GM21529 (cell line): Measurements from ENCODE around the gene C4B.
"Not testable (repeated sequence)": the region's sequence is repeated elsewhere in the genome, so short reads cannot be mapped to it uniquely, and the experiment has no call there.

Experiments used
- ATAC-seq: cut with Tn5 transposase; IDR thresholded peaks from one replicate; pipeline ENCODE4 v1.9.1; 2021; ENCODE audit not compliant: unreplicated experiment

C4B gene

DNA sequence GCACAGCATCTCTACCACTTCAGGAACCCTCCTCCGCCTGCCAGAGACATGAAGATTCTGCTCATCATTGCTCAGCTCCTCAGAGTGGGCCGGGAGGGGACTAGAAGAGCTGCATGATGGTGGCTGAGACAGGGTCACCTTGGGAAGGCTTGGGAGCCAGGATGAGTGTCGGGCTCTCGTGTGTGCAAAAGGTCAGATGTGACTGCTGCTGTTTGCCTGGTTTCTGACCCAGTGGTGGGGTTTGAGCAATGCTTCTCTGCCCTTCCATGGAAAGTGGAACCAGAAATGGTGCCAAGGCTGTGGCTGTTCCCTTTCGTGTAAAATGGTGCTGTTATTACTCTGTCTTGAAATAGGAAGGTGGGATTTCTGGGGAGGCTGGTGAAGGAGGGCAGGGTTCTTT lies 33.6 kb upstream of the C4B start:
- ATAC-seq, result not testable (repeated sequence)

DNA sequence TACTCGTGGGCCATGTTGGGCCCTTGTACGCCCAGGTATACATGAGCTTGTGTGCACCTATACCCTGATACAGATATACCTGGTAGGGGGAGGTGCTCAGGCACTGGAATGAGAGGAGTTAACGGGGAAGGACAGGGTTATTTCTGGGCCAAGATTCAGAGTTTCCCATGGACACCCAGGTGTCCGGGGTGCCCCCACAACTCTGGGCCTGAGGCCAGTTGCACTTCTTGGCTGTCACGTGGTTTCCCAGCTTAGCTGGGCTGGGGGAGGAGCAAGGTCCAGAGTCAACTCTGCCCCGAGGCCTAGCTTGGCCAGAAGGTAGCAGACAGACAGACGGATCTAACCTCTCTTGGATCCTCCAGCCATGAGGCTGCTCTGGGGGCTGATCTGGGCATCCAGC lies 32.9 kb upstream of the C4B start, which contains the start of gene C4A:
TSS of gene C4A (plus strand) at position 314 of the 400 bp plus-strand sequence. CDS start at position 365, 51 bp downstream.
- not testable (repeated sequence) for ATAC-seq

DNA sequence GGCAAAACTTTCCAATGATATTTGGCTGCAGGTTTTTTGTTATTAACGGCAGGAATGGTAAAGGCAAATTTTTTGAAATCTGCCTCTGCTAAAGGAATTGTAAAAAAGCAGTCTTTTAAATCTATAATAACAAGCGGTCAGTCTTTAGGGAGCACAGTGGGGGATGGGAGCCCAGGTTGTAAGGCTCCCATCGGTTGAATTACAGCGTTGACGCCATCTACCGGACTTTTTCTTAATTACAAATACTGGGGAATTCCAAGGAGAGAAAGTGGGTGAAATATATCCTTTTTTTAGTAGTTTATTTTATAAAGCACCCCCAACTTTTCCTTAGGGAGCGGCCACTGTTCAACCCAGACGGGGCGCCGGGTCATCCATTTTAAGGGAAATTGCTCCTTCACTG lies 25.2 kb upstream of the C4B start:
- not testable (repeated sequence) for ATAC-seq

DNA sequence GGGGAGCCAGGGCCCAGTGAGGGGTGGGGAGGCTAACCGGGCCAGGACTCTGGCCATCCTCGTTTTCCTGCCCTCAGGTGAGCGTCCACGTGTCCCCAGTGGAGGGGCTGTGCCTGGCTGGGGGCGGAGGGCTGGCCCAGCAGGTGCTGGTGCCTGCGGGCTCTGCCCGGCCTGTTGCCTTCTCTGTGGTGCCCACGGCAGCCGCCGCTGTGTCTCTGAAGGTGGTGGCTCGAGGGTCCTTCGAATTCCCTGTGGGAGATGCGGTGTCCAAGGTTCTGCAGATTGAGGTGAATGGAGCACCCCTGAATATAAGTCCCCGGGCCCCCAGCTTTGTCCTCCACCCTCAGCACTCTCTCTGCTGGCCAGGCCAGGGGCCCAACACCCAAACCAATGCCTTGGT lies 20.2 kb upstream of the C4B start:
- ATAC-seq, result not testable (repeated sequence)

DNA sequence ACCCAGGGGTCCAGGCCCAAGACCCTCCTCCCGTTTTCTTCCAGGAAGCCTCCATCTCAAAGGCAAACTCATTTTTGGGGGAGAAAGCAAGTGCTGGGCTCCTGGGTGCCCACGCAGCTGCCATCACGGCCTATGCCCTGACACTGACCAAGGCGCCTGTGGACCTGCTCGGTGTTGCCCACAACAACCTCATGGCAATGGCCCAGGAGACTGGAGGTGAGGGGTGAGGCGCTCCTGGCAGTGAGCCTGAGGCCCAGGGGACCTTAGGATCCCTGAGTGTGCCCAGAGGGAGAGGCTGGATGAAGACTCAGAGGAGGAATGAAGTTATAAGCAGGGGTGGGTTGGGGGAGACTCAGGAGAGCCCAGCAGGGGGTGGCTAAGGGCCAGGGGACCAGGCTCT lies 18.2 kb upstream of the C4B start:
- not testable (repeated sequence) for ATAC-seq

DNA sequence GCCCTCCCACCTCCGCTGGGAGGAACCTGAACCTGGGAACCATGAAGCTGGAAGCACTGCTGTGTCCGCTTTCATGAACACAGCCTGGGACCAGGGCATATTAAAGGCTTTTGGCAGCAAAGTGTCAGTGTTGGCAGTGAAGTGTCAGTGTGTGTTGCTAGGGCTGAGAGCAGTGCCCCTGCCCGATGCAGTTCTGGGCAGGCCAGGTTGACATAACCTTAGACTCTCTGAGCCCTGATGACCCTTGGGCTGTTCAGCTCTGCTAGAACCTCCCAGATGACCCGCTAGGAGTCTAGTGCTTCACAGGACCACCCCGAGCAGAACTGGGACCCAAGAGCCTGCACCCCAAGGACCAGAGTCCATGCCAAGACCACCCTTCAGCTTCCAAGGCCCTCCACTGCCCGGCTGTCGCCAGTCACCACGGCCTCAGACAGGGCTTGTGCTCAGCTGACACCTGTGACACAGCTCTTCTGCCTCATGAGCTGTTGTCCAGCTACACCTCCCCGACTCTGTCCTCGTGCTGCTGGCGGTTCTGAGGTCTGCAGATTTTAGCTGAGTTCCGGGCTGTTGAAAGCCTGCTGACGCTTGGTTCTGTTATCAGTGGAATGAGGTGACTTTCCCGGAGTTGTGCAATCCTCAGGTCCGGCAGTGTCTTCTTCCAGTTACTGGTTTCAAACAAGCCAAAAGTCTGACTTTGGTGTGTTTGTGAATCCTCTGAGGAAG lies 11.9 kb upstream of the C4B start:
- ATAC-seq, result not testable (repeated sequence)

DNA sequence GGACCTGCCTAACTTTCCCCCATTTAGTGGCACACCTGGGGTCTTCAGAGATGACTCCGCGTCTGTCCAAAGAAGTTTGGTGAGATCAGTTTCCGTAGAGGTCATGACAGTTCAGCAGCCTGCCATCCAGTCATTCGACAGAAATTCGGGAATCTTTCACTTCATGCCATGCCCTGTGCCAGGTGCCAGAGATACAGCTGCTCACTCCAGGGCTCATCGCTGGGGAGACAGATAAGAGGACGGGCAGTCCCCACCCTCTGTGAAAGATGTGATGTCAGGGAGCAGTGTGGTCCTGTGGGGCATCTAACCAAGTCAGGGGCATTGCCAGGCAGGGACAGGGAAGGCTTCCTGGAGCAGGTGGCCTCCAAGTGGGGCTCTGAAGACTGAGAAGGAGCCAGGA lies 11.3 kb upstream of the C4B start:
- ATAC-seq, result not testable (repeated sequence)

DNA sequence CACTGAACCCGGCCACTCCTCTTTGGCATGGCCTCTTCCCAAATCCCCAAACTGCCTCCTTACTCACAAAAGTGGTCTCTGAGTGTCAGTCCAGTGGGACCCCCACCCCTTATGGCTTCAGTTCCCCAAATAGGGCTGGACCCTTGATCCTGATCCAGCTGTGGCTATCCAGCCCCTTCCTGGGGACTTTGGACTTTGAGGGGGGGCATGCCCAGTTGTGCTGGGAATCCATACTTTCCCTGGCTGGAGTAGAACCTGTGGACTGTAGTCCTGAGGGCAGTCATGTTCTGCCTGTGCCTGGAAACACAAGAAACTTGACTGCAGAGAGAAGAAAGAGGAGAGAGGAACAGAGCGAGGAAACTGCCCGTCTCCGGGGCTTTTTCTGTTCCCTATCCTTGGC lies 10.2 kb upstream of the C4B start:
- not testable (repeated sequence) for ATAC-seq

DNA sequence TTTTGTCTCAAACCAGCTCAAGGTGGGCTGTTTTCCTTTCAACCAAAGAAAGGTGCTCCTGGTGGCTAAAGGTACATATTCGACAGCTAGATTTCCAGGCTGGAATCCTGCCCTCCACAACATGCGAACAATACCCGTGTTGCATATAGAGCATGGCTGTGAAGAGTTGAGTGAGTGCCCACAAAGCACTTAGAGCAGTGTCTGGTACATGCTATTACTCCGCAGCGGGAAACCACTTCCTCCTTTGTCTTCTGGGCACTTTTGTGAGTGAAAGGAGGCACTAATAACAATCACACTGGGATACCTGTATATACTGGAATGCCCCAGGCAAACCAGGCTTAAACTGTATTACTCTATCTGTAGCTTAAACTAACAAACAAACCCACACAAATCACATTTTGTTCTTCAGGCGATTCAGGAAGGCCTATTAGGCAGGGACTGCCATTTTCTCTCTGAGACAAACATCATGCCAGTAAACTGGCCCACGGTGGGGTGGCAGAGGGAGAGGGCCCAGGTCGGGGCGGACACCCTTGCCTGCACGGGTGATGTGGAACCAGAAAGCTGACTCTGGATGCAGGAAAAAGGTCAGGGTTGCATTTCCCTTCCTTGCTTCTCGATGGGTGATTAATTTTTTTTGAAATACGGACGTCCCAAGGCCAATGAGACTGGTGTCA lies 9.6 kb upstream of the C4B start:
- not testable (repeated sequence) for ATAC-seq

DNA sequence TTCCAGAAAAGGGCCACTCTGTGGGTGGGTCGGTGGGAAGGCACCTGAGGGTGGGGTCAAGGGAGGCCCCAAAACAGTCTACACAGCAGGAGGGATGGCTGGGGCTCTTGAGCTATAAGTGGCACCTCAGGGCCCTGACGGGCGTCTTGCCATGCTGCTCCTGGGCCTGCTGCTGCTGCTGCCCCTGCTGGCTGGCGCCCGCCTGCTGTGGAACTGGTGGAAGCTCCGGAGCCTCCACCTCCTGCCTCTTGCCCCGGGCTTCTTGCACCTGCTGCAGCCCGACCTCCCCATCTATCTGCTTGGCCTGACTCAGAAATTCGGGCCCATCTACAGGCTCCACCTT lies 9.1 kb upstream of the C4B start:
- not testable (repeated sequence) for ATAC-seq

DNA sequence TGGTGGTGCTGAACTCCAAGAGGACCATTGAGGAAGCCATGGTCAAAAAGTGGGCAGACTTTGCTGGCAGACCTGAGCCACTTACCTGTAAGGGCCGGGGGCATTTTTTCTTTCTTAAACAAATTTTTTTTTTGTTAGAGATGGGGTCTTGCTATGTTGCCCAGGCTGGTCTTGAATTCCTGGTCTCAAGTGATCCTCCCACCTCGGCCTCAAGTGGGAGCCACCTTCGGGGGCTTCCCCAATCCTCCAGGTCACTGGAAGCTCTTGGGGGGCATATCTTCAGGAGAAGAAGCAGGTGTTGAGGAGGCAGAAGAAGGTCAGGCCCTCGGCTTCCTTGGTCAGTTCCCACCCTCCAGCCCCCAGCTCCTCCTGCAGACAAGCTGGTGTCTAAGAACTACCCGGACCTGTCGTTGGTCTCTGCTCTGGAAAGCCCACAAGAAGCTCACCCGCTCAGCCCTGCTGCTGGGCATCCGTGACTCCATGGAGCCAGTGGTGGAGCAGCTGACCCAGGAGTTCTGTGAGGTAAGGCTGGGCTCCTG lies 8.5 kb upstream of the C4B start:
- not testable (repeated sequence) for ATAC-seq

DNA sequence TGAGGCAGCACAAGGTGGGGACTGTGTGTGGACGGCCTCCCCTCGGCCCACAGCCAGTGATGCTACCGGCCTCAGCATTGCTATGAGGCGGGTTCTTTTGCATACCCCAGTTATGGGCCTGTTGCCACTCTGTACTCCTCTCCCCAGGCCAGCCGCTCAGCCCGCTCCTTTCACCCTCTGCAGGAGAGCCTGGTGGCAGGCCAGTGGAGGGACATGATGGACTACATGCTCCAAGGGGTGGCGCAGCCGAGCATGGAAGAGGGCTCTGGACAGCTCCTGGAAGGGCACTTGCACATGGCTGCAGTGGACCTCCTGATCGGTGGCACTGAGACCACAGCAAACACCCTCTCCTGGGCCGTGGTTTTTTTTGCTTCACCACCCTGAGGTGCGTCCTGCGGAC lies 7.5 kb upstream of the C4B start:
- not testable (repeated sequence) for ATAC-seq

DNA sequence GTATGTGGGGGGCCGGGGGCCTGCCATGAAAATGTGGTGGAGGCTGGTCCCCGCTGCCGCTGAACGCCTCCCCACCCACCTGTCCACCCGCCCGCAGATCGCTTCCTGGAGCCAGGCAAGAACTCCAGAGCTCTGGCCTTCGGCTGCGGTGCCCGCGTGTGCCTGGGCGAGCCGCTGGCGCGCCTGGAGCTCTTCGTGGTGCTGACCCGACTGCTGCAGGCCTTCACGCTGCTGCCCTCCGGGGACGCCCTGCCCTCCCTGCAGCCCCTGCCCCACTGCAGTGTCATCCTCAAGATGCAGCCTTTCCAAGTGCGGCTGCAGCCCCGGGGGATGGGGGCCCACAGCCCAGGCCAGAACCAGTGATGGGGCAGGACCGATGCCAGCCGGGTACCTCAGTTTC lies 6.6 kb upstream of the C4B start:
- ATAC-seq, result not testable (repeated sequence)

DNA sequence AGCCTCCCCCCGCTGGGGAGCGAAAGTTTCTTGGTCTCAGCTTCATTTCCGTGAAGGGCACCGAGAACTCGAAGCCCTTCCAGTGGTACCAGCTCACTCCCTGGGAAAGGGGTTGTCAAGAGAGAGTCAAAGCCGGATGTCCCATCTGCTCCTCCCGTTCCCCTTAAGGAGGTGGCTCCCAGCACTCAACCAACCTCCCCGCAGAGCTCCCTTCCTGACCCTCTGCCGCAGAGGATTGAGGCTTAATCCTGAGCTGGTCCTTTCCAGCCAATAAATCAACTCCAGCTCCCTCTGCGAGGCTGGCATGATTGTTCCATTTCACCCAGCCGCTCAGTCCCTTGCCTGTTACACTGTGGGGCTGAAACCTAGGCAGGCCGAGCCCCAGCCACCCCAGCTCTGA lies 6.0 kb upstream of the C4B start:
- not testable (repeated sequence) for ATAC-seq

DNA sequence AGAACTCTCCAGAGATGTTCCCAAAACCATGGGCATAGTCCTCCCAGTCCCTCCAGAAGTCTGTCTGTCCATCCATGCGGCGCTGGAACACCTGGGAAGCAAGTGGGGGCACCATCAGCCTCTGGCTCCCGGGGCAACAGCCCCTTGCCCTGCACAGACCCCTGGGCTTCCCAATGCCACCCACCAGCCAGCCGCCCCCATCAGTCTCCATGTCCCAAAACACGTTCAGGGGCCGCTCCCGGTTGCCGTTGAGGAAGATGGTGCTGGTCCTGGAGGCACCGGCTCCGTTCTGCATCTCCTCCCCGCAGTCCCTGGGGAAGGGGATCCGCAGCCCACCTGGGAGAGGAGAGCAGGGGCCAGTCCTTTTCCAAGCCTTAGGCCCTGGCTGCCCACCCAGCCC lies 5.1 kb upstream of the C4B start:
- not testable (repeated sequence) for ATAC-seq

DNA sequence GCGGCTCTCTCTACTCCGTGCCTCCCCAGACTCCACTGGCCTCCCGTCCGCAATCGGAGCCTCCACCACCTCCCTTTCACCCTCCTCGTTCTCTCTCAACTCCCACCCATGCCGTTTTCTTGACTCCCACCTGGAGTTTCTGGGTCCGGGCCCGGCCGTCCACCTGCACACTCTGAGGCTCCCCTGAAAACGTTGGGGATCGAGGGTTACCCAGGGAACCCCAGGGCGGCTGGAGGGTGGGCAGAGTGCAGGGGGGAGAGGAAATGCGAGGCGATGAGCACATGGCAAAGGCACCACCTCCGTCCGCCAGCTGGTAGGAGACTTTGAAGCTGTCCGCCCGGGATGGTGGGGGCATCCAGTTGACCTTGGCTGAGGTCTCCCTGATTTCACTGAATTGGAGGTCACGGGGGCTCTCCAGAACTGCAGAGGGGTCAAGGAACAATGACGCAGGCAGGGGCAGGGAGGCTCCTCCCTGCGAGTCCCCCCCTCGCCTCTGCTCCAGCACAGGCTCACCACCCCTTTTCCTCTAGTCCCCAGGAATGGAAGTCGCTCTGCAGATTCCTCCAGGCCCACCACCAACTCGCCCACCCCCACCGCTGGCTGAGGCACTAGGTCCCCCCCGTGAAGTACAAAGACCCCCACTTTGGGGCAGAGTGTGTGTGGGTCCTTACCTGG lies 3.6 kb upstream of the C4B start:
- ATAC-seq, result not testable (repeated sequence)

DNA sequence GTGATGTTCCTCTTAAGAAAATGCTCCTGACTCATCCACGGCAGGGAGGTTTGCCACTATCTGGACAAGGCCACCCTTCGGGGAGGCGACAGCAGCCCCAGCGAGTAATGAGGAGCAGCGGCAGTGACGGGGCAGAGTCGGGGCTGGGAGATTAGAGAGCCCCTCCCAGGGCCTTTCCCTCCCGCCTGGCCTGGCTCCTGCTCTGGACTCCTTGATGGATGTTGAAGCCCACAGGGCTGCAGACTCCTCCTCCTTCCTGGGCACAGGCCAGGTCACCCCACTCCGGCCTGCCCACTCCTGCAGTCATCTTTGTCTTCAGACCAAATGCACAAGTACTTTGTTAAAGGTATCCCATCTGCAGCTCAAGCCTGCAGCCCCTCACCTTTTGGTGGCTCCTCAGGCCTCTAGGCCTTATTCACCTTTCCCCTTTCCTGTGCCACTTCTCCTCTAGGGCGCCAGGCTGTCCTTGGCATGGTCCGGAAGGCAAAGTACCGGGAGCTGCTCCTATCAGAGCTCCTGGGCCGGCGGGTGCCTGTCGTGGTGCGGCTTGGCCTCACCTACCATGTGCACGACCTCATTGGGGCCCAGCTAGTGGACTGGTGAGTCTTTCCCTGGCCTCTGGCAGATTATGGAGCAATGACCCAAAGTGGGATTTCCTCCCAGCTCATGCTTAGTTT lies 1.5 kb upstream of the C4B start:
- not testable (repeated sequence) for ATAC-seq

DNA sequence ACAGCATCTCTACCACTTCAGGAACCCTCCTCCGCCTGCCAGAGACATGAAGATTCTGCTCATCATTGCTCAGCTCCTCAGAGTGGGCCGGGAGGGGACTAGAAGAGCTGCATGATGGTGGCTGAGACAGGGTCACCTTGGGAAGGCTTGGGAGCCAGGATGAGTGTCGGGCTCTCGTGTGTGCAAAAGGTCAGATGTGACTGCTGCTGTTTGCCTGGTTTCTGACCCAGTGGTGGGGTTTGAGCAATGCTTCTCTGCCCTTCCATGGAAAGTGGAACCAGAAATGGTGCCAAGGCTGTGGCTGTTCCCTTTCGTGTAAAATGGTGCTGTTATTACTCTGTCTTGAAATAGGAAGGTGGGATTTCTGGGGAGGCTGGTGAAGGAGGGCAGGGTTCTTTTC lies 857 bp upstream of the C4B start:
- not testable (repeated sequence) for ATAC-seq

DNA sequence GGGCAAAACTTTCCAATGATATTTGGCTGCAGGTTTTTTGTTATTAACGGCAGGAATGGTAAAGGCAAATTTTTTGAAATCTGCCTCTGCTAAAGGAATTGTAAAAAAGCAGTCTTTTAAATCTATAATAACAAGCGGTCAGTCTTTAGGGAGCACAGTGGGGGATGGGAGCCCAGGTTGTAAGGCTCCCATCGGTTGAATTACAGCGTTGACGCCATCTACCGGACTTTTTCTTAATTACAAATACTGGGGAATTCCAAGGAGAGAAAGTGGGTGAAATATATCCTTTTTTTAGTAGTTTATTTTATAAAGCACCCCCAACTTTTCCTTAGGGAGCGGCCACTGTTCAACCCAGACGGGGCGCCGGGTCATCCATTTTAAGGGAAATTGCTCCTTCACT lies 7.5 kb downstream of the C4B start:
- not testable (repeated sequence) for ATAC-seq

DNA sequence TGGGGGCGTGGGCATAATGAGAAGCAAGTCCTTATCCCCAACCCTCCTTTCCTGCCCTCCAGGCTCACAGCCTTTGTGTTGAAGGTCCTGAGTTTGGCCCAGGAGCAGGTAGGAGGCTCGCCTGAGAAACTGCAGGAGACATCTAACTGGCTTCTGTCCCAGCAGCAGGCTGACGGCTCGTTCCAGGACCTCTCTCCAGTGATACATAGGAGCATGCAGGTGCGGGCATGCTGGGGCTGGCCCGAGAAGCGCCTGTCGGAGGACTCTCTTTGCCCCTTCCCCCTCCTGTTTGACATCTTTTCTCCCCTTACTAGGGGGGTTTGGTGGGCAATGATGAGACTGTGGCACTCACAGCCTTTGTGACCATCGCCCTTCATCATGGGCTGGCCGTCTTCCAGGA lies 14.0 kb downstream of the C4B start:
- ATAC-seq, result not testable (repeated sequence)

DNA sequence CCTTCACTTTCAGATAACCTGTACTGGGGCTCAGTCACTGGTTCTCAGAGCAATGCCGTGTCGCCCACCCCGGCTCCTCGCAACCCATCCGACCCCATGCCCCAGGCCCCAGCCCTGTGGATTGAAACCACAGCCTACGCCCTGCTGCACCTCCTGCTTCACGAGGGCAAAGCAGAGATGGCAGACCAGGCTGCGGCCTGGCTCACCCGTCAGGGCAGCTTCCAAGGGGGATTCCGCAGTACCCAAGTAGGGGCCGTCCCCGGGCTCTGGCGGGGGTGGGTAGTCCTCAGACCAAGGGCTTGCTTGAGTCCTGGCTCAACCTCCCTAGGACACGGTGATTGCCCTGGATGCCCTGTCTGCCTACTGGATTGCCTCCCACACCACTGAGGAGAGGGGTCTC lies 15.0 kb downstream of the C4B start:
- not testable (repeated sequence) for ATAC-seq
